HTR-8/SVneo (cell line): ENCODE measurements around the gene HTRA3.
"Not testable (repeated sequence)": the region's sequence is repeated elsewhere in the genome, so short reads cannot be mapped to it uniquely, and the experiment has no call there.

ENCODE experiments used
- DNase-seq: peaks from one replicate; pipeline ENCODE4 v3.0.0; 2011; ENCODE audit warnings: low spot score, mixed read lengths; ENCODE audit not compliant: insufficient read length
- FAIRE-seq: peaks from 2 replicates; lab custom pipeline; 2011; peaks lifted over from hg19 to GRCh38; lab: Jason Lieb, UNC

HTRA3 gene

DNA sequence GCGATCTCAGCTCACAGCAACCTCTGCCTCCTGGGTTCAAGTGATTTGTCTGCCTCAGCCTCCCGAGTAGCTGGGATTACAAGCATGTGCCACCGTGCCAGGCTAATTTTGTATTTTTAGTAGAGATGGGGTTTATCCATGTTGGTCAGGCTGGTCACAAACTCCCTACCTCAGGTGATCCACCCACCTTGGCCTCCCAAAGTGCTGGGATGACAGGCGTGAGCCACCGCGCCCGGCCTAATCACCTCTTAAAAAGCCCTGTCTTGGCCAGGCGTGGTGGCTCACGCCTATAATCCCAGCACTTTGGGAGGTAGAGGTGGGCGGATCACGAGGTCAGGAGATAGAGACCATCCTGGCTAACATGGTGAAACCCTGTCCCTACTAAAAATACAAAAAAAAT lies 79.7 kb downstream of the HTRA3 start:
- not testable (repeated sequence) for FAIRE-seq, DNase-seq

GRCh38 chr4:8349664-8350236 lies 80.2 kb downstream of the HTRA3 start:
- no peak for FAIRE-seq
- no peak for DNase-seq

- no peak for DNase-seq
- no peak for FAIRE-seq
These were observed 80.8 kb downstream of the HTRA3 start for GRCh38 chr4:8350352-8350751.

DNA sequence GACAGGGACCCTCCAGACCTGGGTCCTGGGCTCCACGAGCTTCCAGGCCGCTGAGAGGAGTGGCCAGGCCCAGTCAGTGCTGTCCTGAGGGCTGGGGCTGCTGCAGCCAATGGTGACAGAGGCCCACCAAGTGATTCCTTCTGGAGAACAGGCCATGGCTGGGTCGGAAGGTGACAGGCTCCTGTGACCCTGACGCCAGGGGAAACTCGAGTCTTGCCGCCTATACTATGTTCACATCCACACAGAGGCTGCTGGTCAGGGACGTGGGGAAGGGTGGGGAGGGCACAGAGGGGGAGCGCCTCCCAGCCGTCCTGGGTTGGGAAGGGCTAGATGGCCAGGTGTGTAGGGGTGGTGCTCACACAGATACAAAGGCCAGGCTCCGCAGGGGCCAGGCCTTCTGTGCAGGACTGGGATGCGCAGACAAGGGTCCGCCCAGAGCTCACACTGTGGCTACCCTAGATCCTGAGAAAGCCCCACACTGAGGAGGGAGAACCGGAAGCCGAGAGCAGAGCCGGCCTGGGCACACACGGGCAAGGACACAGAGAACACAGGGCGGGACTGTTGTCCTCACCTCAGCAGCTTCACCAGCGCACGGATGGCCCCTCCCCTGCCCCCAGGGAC lies 81.4 kb downstream of the HTRA3 start:
- FAIRE-seq (no peak), DNase-seq (no peak)

DNA sequence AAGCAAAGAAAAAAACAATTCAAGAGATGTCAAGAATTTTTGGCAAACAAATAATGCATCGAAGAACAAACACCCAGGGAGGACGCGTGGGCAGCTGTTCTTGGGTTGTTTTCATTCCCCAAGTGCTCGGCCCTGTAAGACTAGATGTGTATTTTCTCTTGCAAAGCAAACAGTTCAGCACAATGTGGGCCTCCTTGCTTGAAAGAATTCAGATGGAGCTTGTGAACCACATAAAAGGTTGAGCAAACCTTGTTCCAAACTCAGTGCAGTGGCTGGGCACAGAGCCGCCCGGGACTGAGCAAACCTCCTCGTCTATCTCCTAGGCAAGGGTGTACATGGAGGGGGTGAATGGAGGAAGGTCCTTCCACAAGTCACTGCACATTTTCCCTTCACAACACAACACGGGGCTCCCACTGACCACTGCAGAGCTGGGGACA lies 82.4 kb downstream of the HTRA3 start:
- DNase-seq (no peak), FAIRE-seq (no peak)

DNA sequence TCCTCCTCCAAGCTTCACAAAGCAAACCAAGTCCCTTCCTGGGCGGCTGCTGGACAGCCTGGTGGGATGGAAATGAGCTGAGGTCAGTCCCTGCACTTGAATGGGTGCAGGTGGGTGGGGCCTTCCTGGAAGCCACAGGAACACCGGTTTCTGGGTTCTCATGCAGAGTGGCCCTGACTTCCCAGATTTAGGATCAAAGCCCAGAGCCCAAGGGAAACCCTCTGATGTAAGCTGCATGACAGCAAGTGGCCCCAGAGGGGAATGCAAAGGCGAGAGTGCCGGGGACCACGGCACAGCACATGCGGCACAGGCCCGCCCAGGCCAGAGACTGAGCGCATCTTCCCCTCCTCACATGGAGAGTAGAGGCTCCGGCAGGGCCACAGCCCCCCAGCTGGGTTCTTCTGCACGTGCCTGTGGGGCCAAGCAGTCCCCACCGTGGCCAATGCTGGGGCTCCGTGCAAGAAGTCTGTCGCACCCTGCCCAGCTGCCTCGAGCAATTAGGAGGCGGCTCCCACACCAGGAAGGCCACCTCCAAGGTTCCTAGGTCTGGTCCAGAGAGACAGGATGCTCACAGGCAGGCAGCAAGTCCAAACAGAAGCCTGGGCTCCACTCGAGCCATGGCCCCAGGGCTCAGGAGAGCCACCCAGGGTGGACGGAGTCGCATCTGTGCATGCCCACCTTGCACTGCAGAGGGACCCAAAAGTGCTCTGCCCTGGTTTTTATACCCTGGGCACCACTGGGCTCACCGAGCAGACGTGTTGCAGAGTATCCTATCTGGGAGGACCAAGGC lies 83.0 kb downstream of the HTRA3 start:
- DNase-seq, result no peak

GRCh38 chr4:8353158-8353669 lies 83.7 kb downstream of the HTRA3 start:
- no peak for FAIRE-seq
- DNase-seq, result no peak

More for the DNA sequence above, 83.0 kb downstream of the HTRA3 start:
- no peak for FAIRE-seq

DNA sequence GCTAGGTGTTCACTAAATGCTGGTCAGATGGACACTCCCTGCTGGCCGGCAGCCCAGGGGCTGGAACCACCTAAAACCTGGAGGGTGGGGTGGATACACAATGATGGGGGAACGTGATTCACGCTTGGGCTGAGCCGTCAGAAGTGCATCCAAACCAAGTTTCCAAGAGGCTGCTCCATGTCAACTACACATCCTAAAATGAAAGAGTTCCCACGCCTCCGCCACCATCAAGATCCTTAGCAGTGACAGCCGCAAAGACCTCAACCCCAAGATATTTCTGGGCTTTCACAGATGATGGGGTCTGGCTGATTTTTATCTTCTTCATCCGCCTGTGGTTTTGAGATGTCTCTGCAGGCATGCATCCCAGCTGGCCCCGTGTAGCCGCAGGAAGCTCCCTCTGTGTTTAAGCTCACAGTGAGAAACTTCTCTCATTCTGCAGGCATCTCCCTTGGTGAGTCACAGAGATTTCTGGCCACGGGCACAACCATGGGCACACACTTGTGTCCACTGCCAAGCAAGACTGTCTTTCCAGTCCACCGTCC lies 84.4 kb downstream of the HTRA3 start:
- FAIRE-seq (peak; percentile 20), DNase-seq (no peak)

DNA sequence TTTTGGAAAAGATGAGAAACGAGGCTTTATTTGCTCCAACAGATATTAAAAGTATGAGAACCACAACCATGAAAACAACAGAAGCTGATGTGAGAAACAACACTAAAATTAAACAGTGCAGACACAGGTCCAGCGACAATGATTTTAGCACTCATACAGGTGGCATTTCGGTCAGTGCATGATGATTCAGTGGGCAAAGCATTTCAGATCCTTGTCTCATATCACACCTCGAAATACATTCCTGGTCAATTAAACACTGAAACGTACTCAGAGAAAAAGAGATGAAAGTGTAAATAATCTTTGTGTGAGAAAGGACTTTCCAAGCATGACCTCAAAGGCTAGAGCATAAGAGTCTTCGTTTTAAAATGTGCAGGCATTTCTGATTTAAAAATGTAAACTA lies 85.8 kb downstream of the HTRA3 start:
- no peak for FAIRE-seq
- DNase-seq, result no peak

DNA sequence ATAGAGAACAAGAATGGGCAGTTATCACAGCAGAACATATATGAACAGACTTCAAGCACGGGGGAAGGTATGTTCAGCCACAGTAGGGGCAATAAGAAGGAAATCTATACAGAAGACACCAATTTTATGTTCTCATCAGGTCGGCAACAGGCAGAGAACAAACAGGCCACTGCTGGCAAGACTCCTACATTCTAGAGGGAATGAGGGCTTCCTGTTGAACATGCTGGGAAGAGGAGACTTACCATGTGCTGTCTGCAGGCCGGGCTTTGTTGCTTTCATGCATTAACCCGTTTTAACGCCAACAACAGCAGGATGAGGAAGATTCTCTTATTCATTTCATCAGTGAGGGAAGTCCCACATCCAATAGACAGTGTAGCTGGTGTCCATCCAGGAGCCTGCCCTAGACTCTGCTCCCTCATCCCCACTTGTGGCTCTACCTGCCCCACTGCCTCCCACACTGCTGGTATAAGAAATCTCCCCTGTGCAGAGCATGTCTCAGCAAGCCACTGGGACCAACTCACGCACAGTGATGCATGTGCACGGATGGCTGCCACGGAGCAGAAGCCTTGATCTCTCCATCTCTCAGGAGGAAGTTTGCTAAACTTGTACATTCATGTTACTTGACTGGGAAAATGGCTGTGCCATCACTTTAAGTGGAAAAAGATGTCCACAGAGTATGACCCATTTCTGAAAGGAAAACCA lies 86.5 kb downstream of the HTRA3 start:
- FAIRE-seq (no peak), DNase-seq (no peak)
